GM18861 (cell line): ENCODE measurements around the gene TBX10.
"Not testable (repeated sequence)": the region's sequence is repeated elsewhere in the genome, so short reads cannot be mapped to it uniquely, and the experiment has no call there.

Experiments
- ATAC-seq: cut with Tn5 transposase; IDR thresholded peaks from one replicate; pipeline ENCODE4 v1.9.1; 2021; ENCODE audit not compliant: unreplicated experiment

Gene TBX10

GRCh38 chr11:67632175-67632981 lies 7.2 kb downstream of the TBX10 start:
- no peak for ATAC-seq

- ATAC-seq = no peak
Measured at GRCh38 chr11:67631853-67632174, 7.7 kb downstream of the TBX10 start.

- ATAC-seq = no peak
Measured at GRCh38 chr11:67631411-67631810, 8.2 kb downstream of the TBX10 start.

- ATAC-seq = no peak
Measured at GRCh38 chr11:67630943-67631331, 8.6 kb downstream of the TBX10 start.

- peak; percentile 40 for ATAC-seq
Measured at GRCh38 chr11:67630228-67630942, 9.2 kb downstream of the TBX10 start.

GRCh38 chr11:67629386-67630227 lies 10.0 kb downstream of the TBX10 start, which contains the start of gene NUDT8:
Gene NUDT8 (minus strand): TSS chr11:67629937. CDS start chr11:67629911, 26 bp downstream.
- ATAC-seq = peak; percentile 40

- ATAC-seq = no peak
Measured at GRCh38 chr11:67628710-67629385, 10.7 kb downstream of the TBX10 start.

DNA sequence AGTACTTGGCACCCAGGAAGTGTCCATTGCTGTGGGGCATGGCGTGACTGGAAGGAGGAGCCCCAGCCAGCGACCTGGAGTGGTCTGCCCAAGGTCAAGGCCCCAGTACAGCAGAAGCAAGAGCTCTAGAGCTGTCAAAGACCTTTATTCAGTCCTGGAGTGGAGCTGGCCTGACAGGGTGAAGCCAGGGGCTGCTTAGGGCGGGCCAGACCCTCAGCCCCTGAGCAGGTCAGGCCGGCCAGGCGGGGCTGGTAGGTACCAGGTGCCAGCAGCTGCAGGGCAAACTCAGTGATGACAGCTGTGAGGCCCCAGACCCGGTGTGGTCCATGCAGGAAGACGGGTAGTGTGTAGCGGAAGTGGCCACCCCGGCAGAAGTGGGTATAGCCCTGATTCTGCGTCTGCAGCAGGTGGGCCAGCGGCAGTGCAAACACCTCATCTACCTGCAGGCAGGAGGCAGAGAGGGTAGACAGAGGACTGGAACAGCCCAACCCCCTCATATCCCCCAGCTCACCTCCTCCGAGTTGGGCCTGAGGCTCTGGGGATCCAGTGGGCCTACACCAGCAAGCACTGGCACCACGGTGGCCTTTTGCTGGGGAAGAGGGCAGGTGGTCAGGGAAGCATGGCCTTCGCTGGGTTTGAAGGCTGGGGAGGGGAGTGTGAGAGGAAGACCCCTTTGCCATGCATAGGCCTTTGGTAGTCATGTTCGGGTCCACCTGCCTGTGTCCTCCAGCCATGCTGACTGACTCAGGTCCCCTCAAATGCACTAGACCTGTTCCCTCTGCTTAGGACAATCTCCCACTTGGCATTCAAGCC lies 11.5 kb downstream of the TBX10 start:
- no peak for ATAC-seq

GRCh38 chr11:67627441-67627811 lies 12.1 kb downstream of the TBX10 start:
- no peak for ATAC-seq

GRCh38 chr11:67626970-67627369 lies 12.6 kb downstream of the TBX10 start:
- ATAC-seq = no peak

DNA sequence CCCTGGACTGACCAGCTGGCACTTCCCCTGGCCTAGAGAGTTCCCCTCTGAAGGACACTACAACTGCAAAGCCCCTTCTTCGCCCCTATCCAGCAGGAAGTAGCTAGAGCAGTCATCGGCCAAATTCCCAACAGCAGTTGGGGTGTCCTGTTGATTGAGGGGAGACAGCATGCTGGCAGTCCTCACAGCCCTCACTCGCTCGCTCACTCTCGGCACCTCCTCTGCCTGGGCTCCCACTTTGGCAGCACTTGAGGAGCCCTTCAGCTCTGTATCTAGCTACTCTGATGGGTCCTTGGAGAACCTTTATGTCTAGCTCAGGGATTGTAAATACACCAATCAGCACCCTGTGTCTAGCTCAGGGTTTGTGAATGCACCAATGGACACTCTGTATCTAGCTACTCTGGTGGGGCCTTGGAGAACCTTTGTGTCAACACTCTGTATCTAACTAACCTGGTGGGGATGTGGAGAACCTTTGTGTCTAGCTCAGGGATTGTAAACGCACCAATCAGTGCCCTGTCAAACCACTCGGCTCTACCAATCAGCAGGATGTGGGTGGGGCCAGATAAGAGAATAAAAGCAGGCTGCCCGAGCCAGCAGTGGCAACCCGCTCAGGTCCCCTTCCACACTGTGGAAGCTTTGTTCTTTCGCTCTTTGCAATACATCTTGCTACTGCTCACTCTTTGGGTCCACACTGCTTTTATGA lies 13.3 kb downstream of the TBX10 start:
- ATAC-seq = not testable (repeated sequence)

GRCh38 chr11:67623795-67624194 lies 15.8 kb downstream of the TBX10 start:
- ATAC-seq = not testable (repeated sequence)

GRCh38 chr11:67622905-67623304 lies 16.7 kb downstream of the TBX10 start:
- not testable (repeated sequence) for ATAC-seq

DNA sequence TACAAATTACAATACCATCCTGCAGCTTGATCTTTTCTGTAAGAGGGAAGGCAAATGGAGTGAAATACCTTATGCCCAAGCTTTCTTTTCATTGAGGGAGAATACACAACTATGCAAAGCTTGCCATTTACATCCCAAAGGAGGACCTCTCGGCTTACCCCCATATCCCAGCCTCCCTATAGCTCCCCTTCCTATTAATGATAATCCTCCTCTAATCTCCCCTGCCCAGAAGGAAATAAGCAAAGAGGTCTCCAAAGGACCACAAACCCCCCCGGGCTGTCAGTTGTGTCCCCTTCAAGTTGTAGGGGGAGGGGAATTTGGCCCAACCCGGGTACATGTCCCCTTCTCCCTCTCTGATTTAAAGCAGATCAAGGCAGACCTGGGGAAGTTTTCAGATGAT lies 17.6 kb downstream of the TBX10 start:
- ATAC-seq = not testable (repeated sequence)

- ATAC-seq = not testable (repeated sequence)
Measured at GRCh38 chr11:67620621-67621020, 18.9 kb downstream of the TBX10 start.

GRCh38 chr11:67619683-67620618 lies 19.6 kb downstream of the TBX10 start:
- ATAC-seq = not testable (repeated sequence)

DNA sequence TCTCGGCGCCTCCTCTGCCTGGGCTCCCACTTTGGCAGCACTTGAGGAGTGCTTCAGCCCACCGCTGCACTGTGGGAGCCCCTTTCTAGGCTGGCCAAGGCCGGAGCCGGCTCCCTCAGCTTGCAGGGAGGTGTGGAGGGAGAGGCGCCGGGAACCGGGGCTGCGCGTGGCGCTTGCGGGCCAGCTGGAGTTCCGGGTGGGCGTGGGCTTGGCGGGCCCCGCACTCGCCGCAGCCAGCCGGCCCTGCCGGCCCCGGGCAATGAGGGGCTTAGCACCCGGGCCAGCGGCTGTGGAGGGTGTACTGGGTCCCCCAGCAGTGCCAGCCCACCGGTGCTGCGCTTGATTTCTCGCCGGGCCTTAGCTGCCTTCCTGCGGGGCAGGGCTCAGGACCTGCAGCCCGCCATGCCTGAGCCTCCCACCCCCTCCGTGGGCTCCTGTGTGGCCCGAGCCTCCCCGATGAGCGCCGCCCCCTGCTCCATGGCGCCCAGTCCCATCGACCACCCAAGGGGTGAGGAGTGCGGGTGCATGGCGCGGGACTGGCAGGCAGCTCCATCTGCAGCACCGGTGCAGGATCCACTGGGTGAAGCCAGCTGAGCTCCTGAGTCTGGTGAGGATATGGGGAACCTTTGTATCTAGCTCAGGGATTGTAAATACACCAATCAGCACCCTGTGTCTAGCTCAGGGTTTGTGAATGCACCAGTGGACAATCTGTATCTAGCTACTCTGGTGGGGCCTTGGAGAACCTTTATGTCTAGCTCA lies 20.5 kb downstream of the TBX10 start:
- not testable (repeated sequence) for ATAC-seq
